GM18873 (cell line): ENCODE data around the gene RASD1.
"Not testable (repeated sequence)": the region's sequence is repeated elsewhere in the genome, so short reads cannot be mapped to it uniquely, and the experiment has no call there.

ENCODE experiments used
- ATAC-seq: cut with Tn5 transposase; IDR thresholded peaks from one replicate; pipeline ENCODE4 v1.9.1; 2021; ENCODE audit warnings: mild to moderate bottlenecking, moderate library complexity, moderate number of reproducible peaks; ENCODE audit not compliant: unreplicated experiment, low FRiP score

RASD1 gene

GRCh38 chr17:17480593-17481148 lies 15.5 kb downstream of the RASD1 start:
- no peak for ATAC-seq

GRCh38 chr17:17479209-17479608 lies 17.0 kb downstream of the RASD1 start:
- ATAC-seq, result no peak

GRCh38 chr17:17476865-17477467 lies 19.2 kb downstream of the RASD1 start, which contains the start of gene MED9:
Gene MED9, plus strand, starts transcription at chr17:17477000. Its CDS starts 42 bp downstream, at chr17:17477042.
- peak; percentile 64 for ATAC-seq

- no peak for ATAC-seq
Measured at GRCh38 chr17:17474341-17474740, 21.9 kb downstream of the RASD1 start.

GRCh38 chr17:17472333-17472920 lies 23.8 kb downstream of the RASD1 start:
- no peak for ATAC-seq

GRCh38 chr17:17469996-17470395 lies 26.2 kb downstream of the RASD1 start:
- no peak for ATAC-seq

GRCh38 chr17:17469358-17469757 lies 26.8 kb downstream of the RASD1 start:
- no peak for ATAC-seq

- no peak for ATAC-seq
Measured at GRCh38 chr17:17468217-17469010, 27.8 kb downstream of the RASD1 start.

GRCh38 chr17:17467720-17468119 lies 28.5 kb downstream of the RASD1 start:
- ATAC-seq, result no peak

GRCh38 chr17:17467016-17467415 lies 29.2 kb downstream of the RASD1 start:
- no peak for ATAC-seq

- no peak for ATAC-seq
Measured at GRCh38 chr17:17466511-17466910, 29.7 kb downstream of the RASD1 start.

- ATAC-seq, result not testable (repeated sequence)
Measured at GRCh38 chr17:17465878-17466277, 30.3 kb downstream of the RASD1 start.

GRCh38 chr17:17463821-17464220 lies 32.4 kb downstream of the RASD1 start:
- ATAC-seq, result no peak

GRCh38 chr17:17462048-17462824 lies 34.0 kb downstream of the RASD1 start:
- ATAC-seq, result no peak

- no peak for ATAC-seq
Measured at GRCh38 chr17:17460038-17460437, 36.2 kb downstream of the RASD1 start.

GRCh38 chr17:17457680-17458079 lies 38.5 kb downstream of the RASD1 start:
- ATAC-seq, result no peak

GRCh38 chr17:17456251-17456650 lies 39.9 kb downstream of the RASD1 start:
- ATAC-seq, result no peak

GRCh38 chr17:17455173-17455572 lies 41.0 kb downstream of the RASD1 start:
- no peak for ATAC-seq

GRCh38 chr17:17454700-17455099 lies 41.5 kb downstream of the RASD1 start:
- ATAC-seq, result not testable (repeated sequence)

GRCh38 chr17:17454276-17454675 lies 41.9 kb downstream of the RASD1 start:
- no peak for ATAC-seq
